NK-92 treated with Interleukin-12 subunit alpha and Interleukin-12 subunit beta, amount 100 ng/mL, for 24 hours (cell line): Measurements from ENCODE around the gene LRIG2.

Experiments used
- DNase-seq: peaks from one replicate; lab custom pipeline; 2025; lab: John Stamatoyannopoulos, UW

LRIG2 gene

GRCh38 chr1:113170519-113170918 lies 97.5 kb downstream of the LRIG2 start:
- DNase-seq, result no peak

- no peak for DNase-seq
Measured at GRCh38 chr1:113178106-113178505, 105.1 kb downstream of the LRIG2 start.

DNA sequence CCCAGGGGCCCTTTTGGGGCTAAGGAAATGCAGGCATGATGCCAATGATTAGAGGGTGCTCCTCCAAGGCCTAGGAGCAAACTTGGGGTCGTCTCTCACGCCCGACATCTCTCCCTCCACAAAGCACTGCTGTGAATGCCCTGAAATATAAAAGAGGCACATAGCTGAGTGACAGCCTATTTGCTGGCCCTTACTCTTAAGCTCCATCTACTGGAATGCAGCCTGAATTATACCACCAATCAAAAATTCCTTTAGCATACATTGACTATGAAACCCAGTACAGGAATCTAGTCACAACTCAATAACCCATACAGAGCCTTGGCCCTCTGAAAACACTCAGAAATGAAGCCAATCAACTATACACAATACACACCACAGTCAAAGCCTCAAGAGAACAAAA lies 105.5 kb downstream of the LRIG2 start:
- DNase-seq, result no peak
